Liver (tissue), 3 donors: Measurements from ENCODE around the gene CLPX.

Experiments
- CTCF ChIP-seq: fragments of 150-350 bp; IDR thresholded peaks from 2 replicates; pipeline ENCODE4 v1.5.1; 2017; ENCODE audit warnings: improper control_type of control experiment, low read depth, low read length; ENCODE audit not compliant: missing input control
- FOXA2 ChIP-seq: IDR thresholded peaks from 2 replicates; pipeline ENCODE4 v1.6.1; 2016; ENCODE audit warnings: antibody characterized with exemption
- HNF4A ChIP-seq, 2 donors: conservative IDR thresholded peaks; 2 replicates each; pipeline ENCODE4 v1.6.1; 2016; ENCODE audit warnings: antibody characterized with exemption in 2 of 2, mild to moderate bottlenecking in 2 of 2
- MAX ChIP-seq: IDR thresholded peaks from 2 replicates; pipeline ENCODE4 v1.6.1; 2016; ENCODE audit warnings: antibody characterized with exemption
- RAD21 ChIP-seq, 2 donors: IDR thresholded peaks; 2 replicates each; pipeline ENCODE4 v1.6.1; 2016; ENCODE audit warnings: antibody characterized with exemption in 2 of 2, mild to moderate bottlenecking in 2 of 2
- SP1 ChIP-seq: IDR thresholded peaks from 2 replicates; pipeline ENCODE4 v1.6.1; 2018; ENCODE audit warnings: antibody characterized with exemption, mild to moderate bottlenecking
- TAF1 ChIP-seq: conservative IDR thresholded peaks from 2 replicates; pipeline ENCODE4 v1.6.1; 2016; ENCODE audit warnings: antibody characterized with exemption, mild to moderate bottlenecking
- YY1 ChIP-seq: IDR thresholded peaks from 2 replicates; pipeline ENCODE4 v1.6.1; 2016; ENCODE audit warnings: antibody characterized with exemption, mild to moderate bottlenecking
- TF ChIP-seq, protein P1 (sequence below): IDR thresholded peaks from 2 replicates; pipeline ENCODE4 v1.6.1; 2016; ENCODE audit warnings: antibody characterized with exemption
- TF ChIP-seq, protein P2 (sequence below): IDR thresholded peaks from 2 replicates; pipeline ENCODE4 v1.6.1; 2016; ENCODE audit warnings: antibody characterized with exemption, mild to moderate bottlenecking
- TF ChIP-seq, protein P3 (sequence below): IDR thresholded peaks from 2 replicates; pipeline ENCODE4 v1.6.1; 2016; ENCODE audit warnings: antibody characterized with exemption
- donor health status: healthy.
- donor health status: healthy.

DNA sequence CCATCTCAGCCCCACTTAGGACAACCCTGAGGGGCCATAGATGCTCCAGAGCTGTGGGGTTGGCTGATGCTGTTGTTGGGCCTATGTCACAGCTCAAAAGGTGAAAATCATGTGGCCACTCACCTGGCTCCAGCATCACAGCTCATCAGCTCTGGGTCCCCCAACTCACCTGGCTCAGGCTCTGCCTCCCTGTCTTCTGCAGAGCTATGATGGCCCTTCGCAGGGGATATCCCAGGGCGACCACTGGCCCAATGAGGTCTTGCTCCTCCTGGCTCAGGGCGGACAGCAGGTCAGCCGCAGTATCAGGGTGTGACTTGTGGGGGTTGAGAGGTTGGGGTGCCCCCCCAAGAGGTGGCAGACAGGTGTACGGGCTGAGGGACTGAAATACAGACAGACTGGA lies 85.8 kb downstream of the CLPX start:
- no peak for TF ChIP-seq CTCF
- no peak for TF ChIP-seq HNF4A (conservative IDR thresholded peaks at IDR 0.05)
- TF ChIP-seq, protein P1, sequence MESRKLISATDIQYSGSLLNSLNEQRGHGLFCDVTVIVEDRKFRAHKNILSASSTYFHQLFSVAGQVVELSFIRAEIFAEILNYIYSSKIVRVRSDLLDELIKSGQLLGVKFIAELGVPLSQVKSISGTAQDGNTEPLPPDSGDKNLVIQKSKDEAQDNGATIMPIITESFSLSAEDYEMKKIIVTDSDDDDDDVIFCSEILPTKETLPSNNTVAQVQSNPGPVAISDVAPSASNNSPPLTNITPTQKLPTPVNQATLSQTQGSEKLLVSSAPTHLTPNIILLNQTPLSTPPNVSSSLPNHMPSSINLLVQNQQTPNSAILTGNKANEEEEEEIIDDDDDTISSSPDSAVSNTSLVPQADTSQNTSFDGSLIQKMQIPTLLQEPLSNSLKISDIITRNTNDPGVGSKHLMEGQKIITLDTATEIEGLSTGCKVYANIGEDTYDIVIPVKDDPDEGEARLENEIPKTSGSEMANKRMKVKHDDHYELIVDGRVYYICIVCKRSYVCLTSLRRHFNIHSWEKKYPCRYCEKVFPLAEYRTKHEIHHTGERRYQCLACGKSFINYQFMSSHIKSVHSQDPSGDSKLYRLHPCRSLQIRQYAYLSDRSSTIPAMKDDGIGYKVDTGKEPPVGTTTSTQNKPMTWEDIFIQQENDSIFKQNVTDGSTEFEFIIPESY, result no peak
- TF ChIP-seq, protein P2, sequence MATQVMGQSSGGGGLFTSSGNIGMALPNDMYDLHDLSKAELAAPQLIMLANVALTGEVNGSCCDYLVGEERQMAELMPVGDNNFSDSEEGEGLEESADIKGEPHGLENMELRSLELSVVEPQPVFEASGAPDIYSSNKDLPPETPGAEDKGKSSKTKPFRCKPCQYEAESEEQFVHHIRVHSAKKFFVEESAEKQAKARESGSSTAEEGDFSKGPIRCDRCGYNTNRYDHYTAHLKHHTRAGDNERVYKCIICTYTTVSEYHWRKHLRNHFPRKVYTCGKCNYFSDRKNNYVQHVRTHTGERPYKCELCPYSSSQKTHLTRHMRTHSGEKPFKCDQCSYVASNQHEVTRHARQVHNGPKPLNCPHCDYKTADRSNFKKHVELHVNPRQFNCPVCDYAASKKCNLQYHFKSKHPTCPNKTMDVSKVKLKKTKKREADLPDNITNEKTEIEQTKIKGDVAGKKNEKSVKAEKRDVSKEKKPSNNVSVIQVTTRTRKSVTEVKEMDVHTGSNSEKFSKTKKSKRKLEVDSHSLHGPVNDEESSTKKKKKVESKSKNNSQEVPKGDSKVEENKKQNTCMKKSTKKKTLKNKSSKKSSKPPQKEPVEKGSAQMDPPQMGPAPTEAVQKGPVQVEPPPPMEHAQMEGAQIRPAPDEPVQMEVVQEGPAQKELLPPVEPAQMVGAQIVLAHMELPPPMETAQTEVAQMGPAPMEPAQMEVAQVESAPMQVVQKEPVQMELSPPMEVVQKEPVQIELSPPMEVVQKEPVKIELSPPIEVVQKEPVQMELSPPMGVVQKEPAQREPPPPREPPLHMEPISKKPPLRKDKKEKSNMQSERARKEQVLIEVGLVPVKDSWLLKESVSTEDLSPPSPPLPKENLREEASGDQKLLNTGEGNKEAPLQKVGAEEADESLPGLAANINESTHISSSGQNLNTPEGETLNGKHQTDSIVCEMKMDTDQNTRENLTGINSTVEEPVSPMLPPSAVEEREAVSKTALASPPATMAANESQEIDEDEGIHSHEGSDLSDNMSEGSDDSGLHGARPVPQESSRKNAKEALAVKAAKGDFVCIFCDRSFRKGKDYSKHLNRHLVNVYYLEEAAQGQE, result no peak
- TF ChIP-seq SP1, result no peak
- TF ChIP-seq, protein P3, sequence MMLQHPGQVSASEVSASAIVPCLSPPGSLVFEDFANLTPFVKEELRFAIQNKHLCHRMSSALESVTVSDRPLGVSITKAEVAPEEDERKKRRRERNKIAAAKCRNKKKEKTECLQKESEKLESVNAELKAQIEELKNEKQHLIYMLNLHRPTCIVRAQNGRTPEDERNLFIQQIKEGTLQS, result no peak
- TF ChIP-seq RAD21 (IDR thresholded peaks at IDR 0.05), result no peak
- no peak for TF ChIP-seq MAX
- no peak for TF ChIP-seq YY1
- TF ChIP-seq TAF1, result no peak
- no peak for TF ChIP-seq FOXA2
